Activated naive CD4-positive, alpha-beta T cell treated with anti-CD3 and anti-CD28 coated beads, Interleukin-2, amount 50 U/mL, for 24 hours (primary cell): ENCODE measurements around the gene SORT1.
"Not testable (repeated sequence)": the region's sequence is repeated elsewhere in the genome, so short reads cannot be mapped to it uniquely, and the experiment has no call there.

Experiments used
- H3K27ac Mint-ChIP-seq: one replicate; pipeline ENCODE4 v1.8.0; 2021; ENCODE audit warnings: mild to moderate bottlenecking, mixed read lengths
- H3K27me3 Mint-ChIP-seq: one replicate; pipeline ENCODE4 v1.8.0; 2021; ENCODE audit warnings: mixed read lengths
- H3K36me3 Mint-ChIP-seq: one replicate; pipeline ENCODE4 v1.8.0; 2021; ENCODE audit warnings: mixed read lengths
- H3K4me1 Mint-ChIP-seq: one replicate; pipeline ENCODE4 v1.8.0; 2021; ENCODE audit warnings: mixed read lengths
- H3K4me3 Mint-ChIP-seq: one replicate; pipeline ENCODE4 v1.8.0; 2021; ENCODE audit warnings: mild to moderate bottlenecking, mixed read lengths
- H3K9me3 Mint-ChIP-seq: one replicate; pipeline ENCODE4 v1.8.0; 2021; ENCODE audit warnings: mixed read lengths

The SORT1 gene

DNA sequence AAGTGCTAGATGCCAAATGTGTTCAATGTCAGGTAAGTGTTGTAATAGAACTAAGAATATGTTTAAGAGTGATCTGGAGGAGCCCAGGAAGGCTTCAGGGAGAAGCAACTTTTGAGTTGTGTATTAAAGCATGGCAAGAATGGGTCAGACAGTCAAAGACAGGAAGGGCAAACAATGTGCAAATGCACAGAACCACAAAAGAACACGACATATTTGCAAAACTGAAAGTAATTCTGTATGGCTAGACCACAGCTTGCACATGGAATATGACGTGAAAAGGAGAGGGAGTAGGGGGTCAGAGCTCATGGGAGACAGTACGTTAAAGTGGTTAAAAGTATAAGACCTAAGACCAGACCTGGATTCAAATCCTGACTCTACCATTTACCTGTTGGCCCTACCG lies 7.1 kb upstream of the SORT1 start:
- H3K36me3 Mint-ChIP-seq, result peaks cover 20% of the 10 kb centered on the region
- H3K9me3 Mint-ChIP-seq, result no peaks in the 10 kb centered on the region
- peak overlapping the region; percentile 9 for H3K27ac Mint-ChIP-seq
- peaks cover 30% of the 10 kb centered on the region for H3K4me1 Mint-ChIP-seq
- no peaks in the 10 kb centered on the region for H3K27me3 Mint-ChIP-seq
- no peak overlapping the region for H3K4me3 Mint-ChIP-seq

GRCh38 chr1:109402025-109402424 lies 4.3 kb upstream of the SORT1 start:
- Mint-ChIP-seq H3K27ac (no peak overlapping the region), H3K4me1 (peaks cover 36% of the 10 kb centered on the region), H3K4me3 (no peak overlapping the region), H3K36me3 (peaks cover 9% of the 10 kb centered on the region), H3K27me3 (peaks cover 3% of the 10 kb centered on the region), H3K9me3 (no peaks in the 10 kb centered on the region)

DNA sequence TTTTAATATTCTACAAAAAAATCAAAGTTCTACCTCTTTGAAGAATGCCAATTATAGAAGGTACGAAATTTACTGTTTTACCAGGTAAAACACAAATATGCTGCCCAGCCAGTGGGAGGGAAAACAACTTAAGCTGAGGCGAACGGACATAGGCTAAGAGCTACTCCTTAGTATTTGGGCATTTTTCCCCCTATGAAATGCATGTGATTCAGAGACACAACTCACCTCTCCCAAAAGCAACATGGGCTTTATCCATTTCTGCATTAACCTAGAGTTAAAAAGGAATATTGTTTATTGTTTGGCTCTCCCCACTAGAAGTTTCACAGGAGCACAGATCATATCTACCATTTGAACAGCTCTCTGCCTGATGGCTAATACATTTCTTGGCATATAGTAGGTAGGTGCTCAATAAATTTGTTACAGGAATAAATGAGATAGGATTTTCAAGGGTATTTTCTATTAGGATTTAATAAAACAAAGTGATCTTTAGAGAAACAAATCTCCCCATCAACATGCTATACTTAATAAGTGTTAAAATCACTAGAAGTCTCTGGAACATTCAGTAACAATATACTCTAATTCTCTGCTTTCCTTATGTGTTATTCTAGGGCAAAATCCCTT lies 2.4 kb upstream of the SORT1 start:
- peaks cover 29% of the 10 kb centered on the region for H3K4me1 Mint-ChIP-seq
- no peaks in the 10 kb centered on the region for H3K36me3 Mint-ChIP-seq
- H3K27me3 Mint-ChIP-seq, result peaks cover 20% of the 10 kb centered on the region
- no peaks in the 10 kb centered on the region for H3K9me3 Mint-ChIP-seq
- H3K4me3 Mint-ChIP-seq, result no peak overlapping the region
- no peak overlapping the region for H3K27ac Mint-ChIP-seq

GRCh38 chr1:109399326-109399957 lies 1.7 kb upstream of the SORT1 start:
- peak overlapping the region; percentile 39 for H3K4me3 Mint-ChIP-seq
- H3K27me3 Mint-ChIP-seq, result peaks cover 26% of the 10 kb centered on the region
- no peaks in the 10 kb centered on the region for H3K9me3 Mint-ChIP-seq
- H3K4me1 Mint-ChIP-seq, result peaks cover 22% of the 10 kb centered on the region
- no peaks in the 10 kb centered on the region for H3K36me3 Mint-ChIP-seq
- H3K27ac Mint-ChIP-seq, result no peak overlapping the region

GRCh38 chr1:109398343-109399225 lies 866 bp upstream of the SORT1 start:
- H3K36me3 Mint-ChIP-seq, result no peaks in the 10 kb centered on the region
- H3K27me3 Mint-ChIP-seq, result peaks cover 31% of the 10 kb centered on the region
- peak overlapping the region; percentile 82 for H3K4me3 Mint-ChIP-seq
- no peaks in the 10 kb centered on the region for H3K9me3 Mint-ChIP-seq
- H3K4me1 Mint-ChIP-seq, result peaks cover 22% of the 10 kb centered on the region
- H3K27ac Mint-ChIP-seq, result no peak overlapping the region

- no peaks in the 10 kb centered on the region for H3K36me3 Mint-ChIP-seq
- peak overlapping the region; percentile 86 for H3K4me3 Mint-ChIP-seq
- no peak overlapping the region for H3K27ac Mint-ChIP-seq
- H3K27me3 Mint-ChIP-seq, result peaks cover 41% of the 10 kb centered on the region
- H3K4me1 Mint-ChIP-seq, result peaks cover 22% of the 10 kb centered on the region
- H3K9me3 Mint-ChIP-seq, result no peaks in the 10 kb centered on the region
Observed at GRCh38 chr1:109396871-109397580, 692 bp downstream of the SORT1 start.

DNA sequence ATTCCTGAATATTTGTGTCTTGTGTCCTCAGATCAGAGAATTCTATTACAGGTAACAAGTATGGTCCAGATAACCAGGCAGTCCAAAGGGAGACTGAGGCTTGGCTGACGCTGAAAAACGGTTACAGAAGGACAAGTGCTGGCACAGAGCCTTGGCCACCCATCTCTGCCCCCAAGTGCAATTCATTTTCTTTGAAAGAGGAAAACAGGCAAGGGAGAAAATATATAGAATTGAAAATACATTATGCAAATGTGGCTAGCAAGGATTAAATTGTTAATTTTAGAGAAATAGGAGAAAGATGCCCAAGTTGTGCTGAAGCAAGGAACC lies 1.2 kb downstream of the SORT1 start:
- Mint-ChIP-seq H3K4me3 (peak overlapping the region; percentile 86), H3K4me1 (peaks cover 22% of the 10 kb centered on the region), H3K36me3 (no peaks in the 10 kb centered on the region), H3K27me3 (peaks cover 43% of the 10 kb centered on the region), H3K27ac (no peak overlapping the region), H3K9me3 (no peaks in the 10 kb centered on the region)

GRCh38 chr1:109395602-109396512 lies 1.9 kb downstream of the SORT1 start:
- Mint-ChIP-seq H3K4me3 (peak overlapping the region; percentile 4), H3K27ac (no peak overlapping the region), H3K9me3 (no peaks in the 10 kb centered on the region), H3K27me3 (peaks cover 45% of the 10 kb centered on the region), H3K36me3 (no peaks in the 10 kb centered on the region), H3K4me1 (peaks cover 22% of the 10 kb centered on the region)

GRCh38 chr1:109395282-109395599 lies 2.5 kb downstream of the SORT1 start:
- H3K4me3 Mint-ChIP-seq, H3K9me3 Mint-ChIP-seq, H3K36me3 Mint-ChIP-seq, H3K27ac Mint-ChIP-seq: not testable (repeated sequence)
- H3K27me3 Mint-ChIP-seq, result peaks cover 48% of the 10 kb centered on the region
- peaks cover 22% of the 10 kb centered on the region for H3K4me1 Mint-ChIP-seq

DNA sequence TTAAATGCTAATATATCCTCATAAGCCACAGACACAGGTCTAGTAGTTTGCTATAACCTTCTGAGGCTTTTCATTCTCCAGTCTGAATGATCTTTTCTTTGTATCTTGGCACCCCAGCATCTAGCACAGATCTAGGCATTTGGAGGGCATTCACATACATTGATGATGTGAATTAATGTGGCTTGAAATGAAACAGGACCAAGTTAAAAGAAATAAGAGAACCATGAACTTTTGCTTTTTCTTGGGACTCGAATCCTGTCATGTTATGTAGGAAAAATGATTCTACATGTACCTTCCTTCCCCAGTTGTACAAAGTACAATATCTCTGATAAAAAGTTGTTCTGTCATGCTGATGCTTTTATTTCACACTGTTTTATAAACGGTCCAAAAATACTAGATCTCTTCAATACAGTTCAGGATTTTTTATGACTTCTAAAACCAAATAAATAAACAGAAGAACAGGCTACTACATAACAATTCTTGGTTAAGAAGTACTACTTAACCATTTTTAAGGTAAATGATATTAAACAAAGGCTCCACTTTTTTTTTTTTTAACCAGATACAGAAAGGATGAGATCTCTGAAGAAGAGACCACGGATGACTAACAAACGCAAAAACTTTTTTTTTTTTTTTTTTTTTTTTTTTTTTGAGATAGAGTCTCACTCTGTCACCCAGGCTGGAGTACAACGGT lies 3.0 kb downstream of the SORT1 start:
- Mint-ChIP-seq H3K4me3 (no peak overlapping the region), H3K27me3 (peaks cover 53% of the 10 kb centered on the region), H3K27ac (no peak overlapping the region), H3K9me3 (no peaks in the 10 kb centered on the region), H3K36me3 (no peaks in the 10 kb centered on the region), H3K4me1 (peaks cover 22% of the 10 kb centered on the region)

GRCh38 chr1:109393617-109394233 lies 4.0 kb downstream of the SORT1 start:
- H3K27me3 Mint-ChIP-seq, result peaks cover 57% of the 10 kb centered on the region
- peaks cover 14% of the 10 kb centered on the region for H3K4me1 Mint-ChIP-seq
- H3K36me3 Mint-ChIP-seq, result no peaks in the 10 kb centered on the region
- no peak overlapping the region for H3K4me3 Mint-ChIP-seq
- no peaks in the 10 kb centered on the region for H3K9me3 Mint-ChIP-seq
- no peak overlapping the region for H3K27ac Mint-ChIP-seq

- Mint-ChIP-seq H3K27me3 (peaks cover 58% of the 10 kb centered on the region), H3K36me3 (no peaks in the 10 kb centered on the region), H3K9me3 (no peaks in the 10 kb centered on the region), H3K4me1 (peaks cover 10% of the 10 kb centered on the region), H3K27ac (no peak overlapping the region), H3K4me3 (no peak overlapping the region)
Observed at GRCh38 chr1:109392788-109393616, 4.7 kb downstream of the SORT1 start.

- Mint-ChIP-seq H3K27ac (no peak overlapping the region), H3K4me3 (no peak overlapping the region), H3K9me3 (no peaks in the 10 kb centered on the region), H3K4me1 (peaks cover 9% of the 10 kb centered on the region), H3K36me3 (no peaks in the 10 kb centered on the region), H3K27me3 (peaks cover 61% of the 10 kb centered on the region)
Observed at GRCh38 chr1:109392037-109392787, 5.5 kb downstream of the SORT1 start.
